ENCODE results near the gene FAM227B.

The FAM227B gene

GRCh38 chr15:49290191-49290590 is 330.4 kb downstream of the FAM227B start:
- H3K4me3 ChIP-seq (ENCODE audit: low read depth, low read length): no peak overlapping the region
- TF ChIP-seq CTCF (IDR thresholded peaks at IDR 0.05; ENCODE audit: borderline replicate concordance, insufficient read depth, low read depth, low read length): no peak

GRCh38 chr15:49288391-49288790 is 332.2 kb downstream of the FAM227B start:
- no peak overlapping the region for H3K4me3 ChIP-seq (ENCODE audit: low read depth, low read length)
- no peak for TF ChIP-seq CTCF (IDR thresholded peaks at IDR 0.05; ENCODE audit: borderline replicate concordance, insufficient read depth, low read depth, low read length)

DNA sequence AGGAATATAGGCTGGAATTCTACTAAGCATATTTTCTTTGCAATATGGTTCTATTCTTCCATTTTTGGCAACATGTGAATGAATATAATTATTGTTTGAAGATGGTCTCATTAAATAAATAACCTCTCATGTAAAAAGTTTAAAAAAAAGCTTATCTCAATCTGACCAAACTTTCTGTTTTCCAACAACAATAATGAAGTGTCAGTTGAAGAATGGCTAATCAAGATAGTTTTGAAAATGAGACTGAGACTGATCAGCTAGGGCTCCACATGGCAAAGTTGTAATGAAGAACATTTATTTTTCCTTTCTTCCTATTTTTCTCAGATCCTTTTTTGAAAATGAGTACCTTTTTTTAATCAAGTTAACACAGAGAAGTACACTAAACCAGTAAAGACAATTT is 333.1 kb downstream of the FAM227B start:
- no peak overlapping the region for H3K4me3 ChIP-seq (ENCODE audit: low read depth, low read length)
- no peak for TF ChIP-seq CTCF (IDR thresholded peaks at IDR 0.05; ENCODE audit: borderline replicate concordance, insufficient read depth, low read depth, low read length)

DNA sequence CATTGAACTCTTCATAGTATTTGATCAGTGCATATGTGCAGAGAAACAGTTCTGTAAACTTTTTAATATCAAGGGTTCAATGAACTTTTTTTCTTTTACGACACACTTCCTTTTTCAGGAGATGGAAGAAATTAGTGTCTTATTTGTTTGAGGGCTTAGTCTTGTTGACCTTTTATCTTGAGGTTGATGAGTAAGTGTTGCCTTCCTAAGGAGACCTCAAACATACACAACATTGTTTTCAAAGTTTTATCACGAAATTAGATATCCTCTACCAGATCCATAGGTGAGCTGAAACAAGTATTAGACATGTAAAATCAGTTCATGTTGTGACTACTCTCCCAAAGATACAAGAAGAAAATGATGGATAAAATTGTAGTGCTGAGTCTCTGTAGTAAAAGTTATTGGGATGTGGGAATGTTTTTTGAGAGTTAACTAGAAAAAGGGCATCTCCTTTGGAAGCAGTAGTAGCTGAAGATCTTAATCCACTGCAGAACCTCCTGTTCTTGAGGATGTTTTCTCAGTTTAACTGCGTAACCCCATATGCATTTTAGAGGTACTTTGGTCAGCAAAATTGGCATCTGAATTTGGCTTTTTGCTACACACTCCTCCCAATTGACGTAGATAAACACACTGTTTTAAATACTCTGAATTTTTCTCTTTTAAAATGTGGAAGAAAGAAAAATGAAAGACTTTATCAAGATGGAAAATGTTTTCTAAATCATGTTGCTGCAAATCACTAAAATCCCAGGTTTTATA is 333.8 kb downstream of the FAM227B start:
- H3K4me3 ChIP-seq (ENCODE audit: low read depth, low read length): no peak overlapping the region
- TF ChIP-seq CTCF (IDR thresholded peaks at IDR 0.05; ENCODE audit: borderline replicate concordance, insufficient read depth, low read depth, low read length): no peak

GRCh38 chr15:49282366-49282765 is 338.3 kb downstream of the FAM227B start:
- no peak overlapping the region for H3K4me3 ChIP-seq (ENCODE audit: low read depth, low read length)
- TF ChIP-seq CTCF (IDR thresholded peaks at IDR 0.05; ENCODE audit: borderline replicate concordance, insufficient read depth, low read depth, low read length): no peak

GRCh38 chr15:49279521-49280456 is 340.8 kb downstream of the FAM227B start:
- no peak for TF ChIP-seq CTCF (IDR thresholded peaks at IDR 0.05; ENCODE audit: borderline replicate concordance, insufficient read depth, low read depth, low read length)
- H3K4me3 ChIP-seq (ENCODE audit: low read depth, low read length): no peak overlapping the region
